K562 (cell line): ENCODE results near the gene ATP2A2. TPM values are rescaled to one million over a fixed set of nuclear protein-coding genes. Genes with fewer than 3 reads are reported as not detected.

ENCODE experiments used
- ATAC-seq: fragments of 200-7000 bp; cut with Tn5 transposase; 3 replicates; pipeline ENCODE4 v1.9.1; 2020; ENCODE audit warnings: moderate library complexity
- BruUV-seq: library from RNA; stranded (reverse); fragments of 400-500 nt; replicated peaks from 2 replicates; lab custom pipeline; 2021; lab: Mats Ljungman, UMichigan
- CTCF ChIA-PET: fragments of 300-600 bp; formaldehyde crosslinking; extraction: SDS; loops from one replicate; lab custom pipeline; 2021; ENCODE audit warnings: low intra/inter-chr PET ratio; lab: Yijun Ruan, JAX
- POLR2A ChIA-PET: fragments of 300-600, 350-650 bp; sonication (Branson Sonifier 250); formaldehyde crosslinking; extraction: SDS; loops from one replicate; lab custom pipeline; 2021; ENCODE audit warnings: antibody characterized with exemption, inconsistent platforms; lab: Yijun Ruan, JAX
- DNase-seq, 4 experiments: peaks; one replicate each; pipeline versions ENCODE4 v3.0.0 to v3.0.0-alpha.2; 2011 to 2018; ENCODE audit warnings: low spot score in 3 of 4, mixed read lengths in 3 of 4; ENCODE audit errors: extremely low read depth in 1 of 4
- FAIRE-seq: peaks from 2 replicates; lab custom pipeline; 2011; peaks lifted over from hg19 to GRCh38; lab: Jason Lieb, UNC
- H2AFZ ChIP-seq: 2 replicates; pipeline ENCODE4 v1.6.0; 2011; ENCODE audit warnings: low read depth, low read length, control low read depth, inconsistent platforms
- H3K27ac ChIP-seq: fragments of 200-600 bp; 3 replicates; pipeline ENCODE4 v1.8.0; 2011; ENCODE audit warnings: low read depth, mild to moderate bottlenecking, control low read depth, inconsistent platforms, low read length, moderate library complexity, mixed read lengths; ENCODE audit errors: extremely low read depth
- H3K27me3 ChIP-seq, 2 experiments: fragments of 300-600 bp in 1 of 2; 2 replicates in 1 of 2; 3 replicates in 1 of 2; pipeline versions ENCODE4 v1.6.0 to v1.8.0; 2011; ENCODE audit warnings: inconsistent platforms in 2 of 2, low read length in 2 of 2, mild to moderate bottlenecking in 1 of 2, mixed read lengths in 1 of 2, moderate library complexity in 1 of 2; ENCODE audit not compliant: control insufficient read depth in 2 of 2, insufficient read depth in 2 of 2
- H3K36me3 ChIP-seq: fragments of 300-600 bp; 3 replicates; pipeline ENCODE4 v1.8.0; 2011; ENCODE audit warnings: mild to moderate bottlenecking, low read length, inconsistent platforms; ENCODE audit not compliant: control insufficient read depth, insufficient read depth
- H3K4me1 ChIP-seq, 2 experiments: fragments of 200-600 bp in 1 of 2; replicated peaks in 1 of 2; 2 replicates in 1 of 2; 3 replicates in 1 of 2; pipeline versions ENCODE4 v1.5.1 to v1.8.0; 2011; ENCODE audit warnings: inconsistent platforms in 2 of 2, low read length in 2 of 2, mild to moderate bottlenecking in 1 of 2, mixed read lengths in 1 of 2, moderate library complexity in 1 of 2; ENCODE audit not compliant: control insufficient read depth in 2 of 2, insufficient read depth in 2 of 2
- H3K4me2 ChIP-seq: 2 replicates; pipeline ENCODE4 v1.6.1; 2011; ENCODE audit warnings: low read length, control low read depth, inconsistent platforms, mixed read lengths; ENCODE audit not compliant: insufficient read depth
- H3K4me3 ChIP-seq: fragments of 200-600 bp; sonication (generic), shearing (Covaris generic); 2 replicates; pipeline ENCODE4 v1.5.1; 2016; ENCODE audit warnings: control low read depth, inconsistent platforms
- H3K79me2 ChIP-seq: fragments of 200-600 bp; 3 replicates; pipeline ENCODE4 v1.8.0; 2011; ENCODE audit warnings: low read length, inconsistent platforms; ENCODE audit not compliant: control insufficient read depth, insufficient read depth
- H3K9ac ChIP-seq, 2 experiments: 2 replicates each; pipeline versions ENCODE4 v1.6.0 to v1.6.1; 2011; ENCODE audit warnings: low read depth in 2 of 2, low read length in 2 of 2, control low read depth in 1 of 2, inconsistent platforms in 1 of 2, mild to moderate bottlenecking in 1 of 2, mixed read lengths in 1 of 2; ENCODE audit not compliant: insufficient read depth in 1 of 2
- H3K9me1 ChIP-seq: one replicate; pipeline ENCODE4 v1.6.0; 2011; ENCODE audit warnings: inconsistent platforms, mild to moderate bottlenecking, low read length, moderate library complexity; ENCODE audit not compliant: control insufficient read depth, insufficient read depth
- H3K9me3 ChIP-seq: replicated peaks from 2 replicates; pipeline ENCODE4 v1.5.1; 2011; ENCODE audit warnings: low read depth, low read length, inconsistent platforms; ENCODE audit not compliant: control insufficient read depth, insufficient read depth
- H4K20me1 ChIP-seq: replicated peaks from 2 replicates; pipeline ENCODE4 v1.6.1; 2011; ENCODE audit warnings: low read length, inconsistent platforms, mixed read lengths; ENCODE audit not compliant: control insufficient read depth, insufficient read depth
- CBX8 ChIP-seq: fragments of 200-600 bp; sonication (generic); IDR thresholded peaks from 2 replicates; pipeline ENCODE4 v1.6.1; 2012; ENCODE audit warnings: borderline replicate concordance, mixed run types, low read depth, mild to moderate bottlenecking, moderate library complexity, mixed read lengths, low read length, control low read depth, inconsistent platforms; ENCODE audit not compliant: poor library complexity, severe bottlenecking; ENCODE audit errors: extremely low read depth
- E2F6 ChIP-seq, 2 experiments: IDR thresholded peaks; 2 replicates each; pipeline ENCODE4 v1.6.1; 2011; ENCODE audit warnings: borderline replicate concordance in 1 of 2, control low read depth in 1 of 2, low read depth in 1 of 2, low read length in 1 of 2, mild to moderate bottlenecking in 1 of 2, mixed read lengths in 1 of 2, moderate library complexity in 1 of 2; ENCODE audit not compliant: insufficient read depth in 1 of 2, insufficient read length in 1 of 2, poor library complexity in 1 of 2, severe bottlenecking in 1 of 2; ENCODE audit errors: extremely low read depth in 1 of 2
- POLR2G ChIP-seq: fragments of 200-400 bp; formaldehyde crosslinking; IDR thresholded peaks from 2 replicates; pipeline ENCODE4 v1.6.1; 2017; ENCODE audit warnings: low read depth, mild to moderate bottlenecking, antibody characterized with exemption, low read length, moderate library complexity
- RBM22 ChIP-seq: fragments of 200-400 bp; formaldehyde crosslinking; IDR thresholded peaks from 2 replicates; pipeline ENCODE4 v1.6.1; 2018; ENCODE audit warnings: low read length, low read depth; ENCODE audit not compliant: poor library complexity, severe bottlenecking
- SREBF1 ChIP-seq: fragments of 150-350 bp; IDR thresholded peaks from 2 replicates; pipeline ENCODE4 v1.6.1; 2014; ENCODE audit warnings: antibody characterized with exemption, low read depth, low read length, borderline replicate concordance
- STAT5A ChIP-seq: IDR thresholded peaks from 2 replicates; pipeline ENCODE4 v1.6.1; 2012; ENCODE audit warnings: low read length, inconsistent platforms, borderline replicate concordance
- ZMIZ1 ChIP-seq, 2 experiments: fragments of 150-350 bp in 1 of 2; IDR thresholded peaks; 2 replicates each; pipeline ENCODE4 v1.6.1; 2012 to 2016; ENCODE audit warnings: low read depth in 2 of 2, low read length in 2 of 2, mild to moderate bottlenecking in 1 of 2, moderate library complexity in 1 of 2
- WGBS: fragments of 100-300 bp; shearing (Covaris generic); methylation state at CpG from one replicate; pipeline ENCODE4 v1.1.6; 2016; ENCODE audit warnings: low coverage, mixed read lengths; ENCODE audit not compliant: insufficient coverage; ENCODE audit errors: missing lambda C conversion rate; 5-methylcytosine and 5-hydroxymethylcytosine counted together
- in situ Hi-C: fragments of 300-500 bp; cut with MboI; formaldehyde crosslinking; loops from 4 replicates; pipeline ENCODE4 v1.15.0; 2018; ENCODE audit warnings: inconsistent platforms, mixed read lengths
- intact Hi-C: fragments of 100-400 bp; cut with micrococcal nuclease; formaldehyde crosslinking; loops from 2 replicates; pipeline ENCODE4 v1.14.2; 2022
- polyA plus RNA-seq, 8 experiments: library from polyadenylated mRNA; depleted of rRNA in 4 of 8; stranded (reverse) in 5 of 8; unstranded in 3 of 8; fragments of >200 nt; fragmentation: Nextera tagmentation in 2 of 8; fragmentation: Illumina TruSeq in 1 of 8; extraction: Ambion mirVana in 2 of 8; extraction: Trizol in 1 of 8; gene quantifications; 2 replicates each; pipeline versions ENCODE4 v1.2.1 to v1.2.3, GENCODE V29; 2011 to 2014; ENCODE audit warnings: inconsistent platforms in 1 of 8, missing spikeins in 1 of 8
- total RNA-seq, 7 experiments: library from RNA; depleted of rRNA in 6 of 7; stranded (reverse); fragments of >200 nt in 6 of 7; fragmentation: Illumina TruSeq in 2 of 7; extraction: Trizol in 2 of 7; gene quantifications; 2 replicates each; pipeline versions ENCODE4 v1.2.1 to v1.2.3, GENCODE V29; 2011 to 2021; ENCODE audit warnings: low replicate concordance in 1 of 7
- TF ChIP-seq, protein P1 (sequence below): fragments of 450-650 bp; IDR thresholded peaks from 2 replicates; pipeline ENCODE4 v1.6.1; 2017; ENCODE audit warnings: mild to moderate bottlenecking, moderate library complexity

Gene ATP2A2
- total and polyA plus RNA-seq, 9 of the 15 experiments (the other 6 are each of a cell fraction or from before 2014, with no cell fraction given) = 5.2 to 205 (median 51.6) TPM

DNA sequence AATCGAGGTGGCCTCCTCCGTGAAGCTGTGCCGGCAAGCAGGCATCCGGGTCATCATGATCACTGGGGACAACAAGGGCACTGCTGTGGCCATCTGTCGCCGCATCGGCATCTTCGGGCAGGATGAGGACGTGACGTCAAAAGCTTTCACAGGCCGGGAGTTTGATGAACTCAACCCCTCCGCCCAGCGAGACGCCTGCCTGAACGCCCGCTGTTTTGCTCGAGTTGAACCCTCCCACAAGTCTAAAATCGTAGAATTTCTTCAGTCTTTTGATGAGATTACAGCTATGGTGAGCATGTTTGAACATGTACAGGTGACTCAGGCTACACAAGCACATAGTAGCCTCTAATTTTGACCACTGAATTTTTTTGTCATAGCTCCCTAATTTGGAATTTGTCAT is 59.7 kb downstream of the ATP2A2 start:
- no TSS peak for BruUV-seq
- 98% methylated on average over 18 of the region's 18 CpGs for WGBS
- CTCF ChIA-PET = no interaction called here

More for the DNA sequence above, 59.7 kb downstream of the ATP2A2 start:
- Histone ChIP-seq H3K4me2 (no peak overlapping the region), H3K36me3 (peaks cover 100% of the 10 kb centered on the region), H3K4me1 (no peaks in the 10 kb centered on the region), H2AFZ (no peak overlapping the region), H3K9me1 (peaks cover 6% of the 10 kb centered on the region), H4K20me1 (0 out of 2 replicates have a peak, but pooled peaks cover 3% of the 10 kb centered on the region), H3K79me2 (no peaks in the 10 kb centered on the region), H3K4me3 (no peak overlapping the region), H3K9me3 (no peaks in the 10 kb centered on the region), H3K27ac (no peak overlapping the region), H3K27me3 (no peaks in the 10 kb centered on the region), H3K9ac (peak overlapping the region in 1 of 2 experiments; percentile 47; a peak in 1 of 4 replicates)
- FAIRE-seq (no peak), ATAC-seq (no peak), DNase-seq (no peak)
- TF ChIP-seq SREBF1 = no peak
- TF ChIP-seq POLR2G = 0 out of 2 replicates have a peak, but pooled peaks have one; percentile 30
- no peak for TF ChIP-seq ZMIZ1 (IDR thresholded peaks at IDR 0.05; ENCODE audit: low read depth in 2 of 2, low read length in 2 of 2)
- TF ChIP-seq E2F6 (IDR thresholded peaks at IDR 0.05; ENCODE audit: borderline replicate concordance in 1 of 2, extremely low read depth in 1 of 2, insufficient read depth in 1 of 2, insufficient read length in 1 of 2, low read depth in 1 of 2, low read length in 1 of 2, poor library complexity in 1 of 2, severe bottlenecking in 1 of 2) = no peak
- TF ChIP-seq RBM22 = peak; percentile 23
- TF ChIP-seq, protein P1, sequence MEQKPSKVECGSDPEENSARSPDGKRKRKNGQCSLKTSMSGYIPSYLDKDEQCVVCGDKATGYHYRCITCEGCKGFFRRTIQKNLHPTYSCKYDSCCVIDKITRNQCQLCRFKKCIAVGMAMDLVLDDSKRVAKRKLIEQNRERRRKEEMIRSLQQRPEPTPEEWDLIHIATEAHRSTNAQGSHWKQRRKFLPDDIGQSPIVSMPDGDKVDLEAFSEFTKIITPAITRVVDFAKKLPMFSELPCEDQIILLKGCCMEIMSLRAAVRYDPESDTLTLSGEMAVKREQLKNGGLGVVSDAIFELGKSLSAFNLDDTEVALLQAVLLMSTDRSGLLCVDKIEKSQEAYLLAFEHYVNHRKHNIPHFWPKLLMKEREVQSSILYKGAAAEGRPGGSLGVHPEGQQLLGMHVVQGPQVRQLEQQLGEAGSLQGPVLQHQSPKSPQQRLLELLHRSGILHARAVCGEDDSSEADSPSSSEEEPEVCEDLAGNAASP = no peak
- no peak for TF ChIP-seq STAT5A
- TF ChIP-seq CBX8 = no peak
- intact Hi-C loops (no loop called here), in situ Hi-C loops (no loop called here)
- POLR2A ChIA-PET = interaction anchor here (1.1 to 1.9 kb wide), 3 partner anchors 8 to 13 kb away, joined by 3 to 5 read pairs (median 4); no protein-coding TSS in a partner anchor
